Bone marrow (tissue), 2 donors: Measurements from ENCODE around the gene ARMH2.
A peak's percentile ranks its signal among the peaks of the same experiment; 100 is the strongest.
"Not testable (repeated sequence)": the region's sequence is repeated elsewhere in the genome, so short reads cannot be mapped to it uniquely, and the experiment has no call there.

Experiments used
- DNase-seq, 2 donors: peaks; one replicate each; lab custom pipeline; 2025; lab: John Stamatoyannopoulos, UW

Gene ARMH2

GRCh38 chr6:24764833-24765828, 33.6 kb downstream of the ARMH2 start:
- DNase-seq, result not testable (repeated sequence)

GRCh38 chr6:24763578-24763977, 35.1 kb downstream of the ARMH2 start:
- DNase-seq, result no peak

DNA sequence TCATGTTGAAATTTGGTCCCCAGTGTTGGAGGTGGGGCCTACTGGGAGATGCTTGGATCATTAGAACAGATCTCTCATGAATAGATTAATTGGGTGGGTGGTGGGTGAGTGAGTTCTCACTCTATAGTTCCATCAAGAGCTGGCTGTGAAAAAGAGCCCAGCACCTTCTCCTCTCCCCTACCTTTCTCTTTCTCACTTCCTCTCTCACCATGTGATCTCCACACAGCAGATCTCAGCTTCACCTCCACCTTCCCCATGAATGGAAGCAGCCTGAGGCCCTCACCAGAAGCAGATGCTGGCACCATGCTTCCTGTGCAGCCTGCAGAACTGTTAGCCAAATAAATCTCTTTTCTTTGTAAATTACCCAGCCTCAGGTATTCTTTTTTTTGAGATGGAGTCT, 36.9 kb downstream of the ARMH2 start:
- DNase-seq, result no peak

DNA sequence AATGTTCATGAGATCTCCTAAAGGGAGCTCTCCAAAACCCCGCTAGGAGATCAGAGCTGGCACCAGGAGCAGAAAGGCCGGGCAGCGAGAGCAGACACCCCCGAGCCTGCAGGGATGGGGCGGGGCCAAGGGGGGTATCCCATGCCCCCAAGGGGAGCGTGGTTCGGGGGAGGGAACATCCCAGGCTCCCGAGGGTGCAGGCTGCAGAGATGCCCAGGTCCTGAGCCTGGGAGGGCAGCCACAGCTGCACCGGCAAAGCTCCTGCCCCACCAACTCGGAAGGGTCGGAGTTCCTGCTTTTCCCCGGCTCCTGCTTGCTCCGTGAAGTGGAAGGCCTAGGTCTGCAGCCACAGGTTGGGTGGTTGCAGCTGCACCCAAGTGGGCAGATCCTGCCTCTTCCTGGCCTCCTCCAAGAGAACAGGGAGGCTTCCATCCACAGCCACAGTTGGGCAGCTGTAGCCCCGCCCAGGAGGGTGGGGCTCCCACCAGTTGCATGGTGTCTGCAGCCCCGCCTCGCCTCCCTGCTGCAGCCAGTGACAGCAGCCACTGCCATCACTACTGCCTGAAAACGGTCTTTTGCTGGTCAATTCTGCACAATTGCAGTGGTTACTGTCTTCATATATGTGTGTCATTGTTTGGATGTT, 37.4 kb downstream of the ARMH2 start:
- DNase-seq, result no peak

DNA sequence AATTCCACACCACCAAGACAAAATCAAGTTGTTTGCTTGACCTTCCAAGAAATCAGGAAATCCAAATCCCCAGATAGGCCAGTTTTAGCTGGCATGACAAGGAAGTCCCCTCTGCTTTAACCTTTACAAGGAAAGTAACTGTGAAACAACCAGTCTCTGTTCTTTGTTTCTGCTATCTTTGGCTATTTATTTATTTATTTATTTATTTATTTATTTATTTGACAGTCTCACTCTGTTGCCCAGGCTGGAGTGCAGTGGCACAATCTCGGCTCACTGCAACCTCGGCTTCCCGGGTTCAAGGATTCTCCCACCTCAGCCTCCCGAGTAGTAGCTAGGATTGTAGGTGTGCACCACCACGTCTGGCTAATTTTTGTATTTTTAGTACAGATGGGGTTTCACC, 38.5 kb downstream of the ARMH2 start:
- DNase-seq, result no peak

DNA sequence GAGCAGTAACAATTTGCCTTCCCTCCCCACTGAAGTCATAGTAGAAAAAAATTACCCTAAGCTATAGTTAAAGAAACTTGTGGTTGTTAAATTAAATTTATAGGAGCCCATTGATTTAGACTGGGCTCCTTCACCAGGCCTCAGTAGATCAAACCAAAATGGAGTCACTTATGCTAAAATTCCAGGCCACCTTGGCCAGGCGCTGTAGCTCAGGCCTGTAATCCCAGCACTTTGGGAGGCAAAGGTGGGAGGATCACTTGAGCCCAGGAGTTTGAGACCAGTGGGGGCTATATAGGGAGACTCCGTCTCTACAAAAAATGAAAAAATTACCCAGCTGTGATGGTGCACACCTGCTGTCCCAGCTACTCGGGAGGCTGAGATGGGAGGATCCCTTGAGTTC, 39.0 kb downstream of the ARMH2 start:
- DNase-seq, result no peak

DNA sequence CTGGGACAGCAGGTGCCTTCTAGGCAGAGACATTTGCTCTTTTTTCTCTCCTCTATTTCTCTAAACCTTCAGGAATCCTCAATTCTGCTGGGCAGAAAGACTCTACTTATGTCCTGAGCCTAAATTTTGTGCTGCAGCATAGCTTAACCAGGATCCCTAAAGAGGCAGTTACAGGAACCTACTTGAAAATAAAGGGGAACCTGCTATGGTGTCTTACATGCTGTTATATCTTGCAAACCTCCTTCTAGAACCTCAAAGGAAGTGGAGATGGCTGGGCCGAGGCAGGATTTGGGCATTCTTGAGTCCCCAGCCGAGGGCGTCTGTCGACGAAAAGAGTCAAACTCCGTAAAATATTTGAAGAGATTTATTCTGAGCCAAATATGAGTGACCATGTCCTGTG, 41.1 kb downstream of the ARMH2 start:
- peak in 1 of 2 donors; percentile 26 for DNase-seq

DNA sequence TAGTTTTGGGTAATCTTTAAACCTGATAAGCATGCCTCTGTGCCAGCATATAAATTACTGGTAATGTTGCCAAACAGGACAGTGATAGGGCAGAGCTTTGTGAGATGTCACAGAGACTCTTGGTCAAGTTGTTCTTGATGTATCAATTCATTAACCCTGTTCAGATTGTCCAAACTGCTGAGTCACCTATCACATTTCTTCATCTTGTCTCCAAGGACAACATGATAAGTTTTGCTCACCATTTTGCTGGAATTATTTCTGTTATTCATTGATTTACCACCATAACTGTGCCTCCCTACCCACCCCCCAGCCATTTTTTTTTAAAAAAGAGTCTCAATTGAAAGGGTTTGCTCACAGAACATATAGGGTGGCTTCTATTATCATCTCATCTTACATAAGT, 43.4 kb downstream of the ARMH2 start:
- no peak for DNase-seq

GRCh38 chr6:24754378-24754777, 44.3 kb downstream of the ARMH2 start:
- DNase-seq, result not testable (repeated sequence)

DNA sequence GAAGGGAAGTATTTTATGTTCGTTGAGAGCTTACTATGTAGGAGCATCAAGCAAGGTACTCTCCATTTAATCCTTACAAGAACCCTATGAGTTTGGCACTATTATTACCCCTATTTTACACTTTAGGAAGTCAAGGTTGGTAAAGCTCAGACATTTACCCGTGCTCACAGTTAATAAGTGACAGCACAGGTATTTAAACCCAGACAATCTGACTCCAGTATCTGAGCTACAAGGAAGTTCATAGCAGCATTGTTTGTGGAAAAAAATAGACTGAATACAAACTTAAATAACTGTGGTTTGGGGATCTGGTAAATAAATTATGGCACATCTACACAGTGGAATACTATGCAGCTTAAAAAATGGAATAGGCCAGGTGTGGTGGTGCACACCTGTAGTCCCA, 45.2 kb downstream of the ARMH2 start:
- DNase-seq, result no peak

DNA sequence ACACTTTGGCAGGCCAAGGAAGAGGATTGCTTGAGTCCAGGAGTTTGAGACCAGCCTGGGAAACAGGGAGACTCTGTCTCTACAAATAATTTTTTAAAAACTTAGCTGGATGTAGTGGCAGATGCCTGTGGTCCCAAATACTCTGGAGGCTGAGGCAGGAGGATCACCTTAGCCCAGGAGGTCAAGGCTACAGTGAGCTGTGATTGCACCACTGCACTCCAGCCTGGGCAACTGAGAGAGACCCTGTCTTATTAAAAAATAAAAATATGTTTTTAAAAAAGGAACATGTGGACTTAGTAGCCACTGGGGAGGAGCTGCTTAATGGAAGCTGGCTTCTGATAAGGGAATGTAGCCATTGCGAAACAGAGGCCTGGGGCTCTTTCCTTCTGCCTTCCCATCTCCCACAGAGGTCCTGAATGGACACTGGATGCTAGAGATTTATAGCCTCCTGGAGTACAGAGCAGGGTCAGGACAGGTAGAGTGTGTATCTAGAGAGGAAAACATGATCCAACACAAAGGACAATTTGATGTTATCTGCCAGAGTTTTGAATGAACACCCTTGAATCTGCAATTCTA, 45.7 kb downstream of the ARMH2 start:
- no peak for DNase-seq

DNA sequence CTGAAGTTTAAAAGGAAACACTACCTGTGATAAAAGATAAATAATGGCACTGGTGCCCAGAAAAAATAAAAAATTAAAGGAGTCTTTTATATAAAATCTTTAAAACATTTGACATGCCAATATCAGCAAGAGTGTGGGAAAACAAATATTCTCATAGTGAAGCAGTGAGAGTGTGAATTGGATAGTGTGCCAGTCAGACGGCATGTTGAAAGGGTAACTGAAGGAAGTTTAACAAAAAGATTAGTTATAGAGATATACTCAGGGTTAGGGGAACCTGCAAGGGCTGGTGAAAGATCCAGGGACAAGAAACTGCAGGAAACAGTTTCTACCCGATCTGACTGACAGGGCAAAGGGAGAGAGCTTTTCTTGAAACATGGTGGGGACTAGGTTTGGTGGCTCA, 46.2 kb downstream of the ARMH2 start:
- no peak for DNase-seq

GRCh38 chr6:24750878-24751277, 47.8 kb downstream of the ARMH2 start:
- DNase-seq, result not testable (repeated sequence)

DNA sequence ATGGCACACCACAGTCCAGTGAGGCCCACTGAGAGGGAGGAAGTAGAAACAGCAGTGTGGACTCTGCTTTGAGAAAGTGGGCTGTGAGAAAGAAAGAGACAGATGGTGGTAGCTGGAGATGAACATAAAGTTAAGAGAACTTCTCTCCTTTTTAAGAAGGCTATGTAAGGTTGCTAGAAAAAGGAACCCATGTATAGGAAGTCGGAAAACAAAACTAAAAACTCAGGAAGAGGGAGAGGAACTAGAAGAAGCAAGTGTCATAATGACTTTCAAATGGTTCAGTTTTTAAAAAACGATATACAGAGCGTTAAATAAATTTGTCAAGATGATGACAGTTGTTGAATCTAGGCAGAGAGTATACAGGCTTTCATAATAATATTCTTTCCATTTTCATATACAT, 49.4 kb downstream of the ARMH2 start:
- peak in 1 of 2 donors; percentile 57 for DNase-seq
